Esophagus muscularis mucosa (tissue), 4 donors: ENCODE data around the gene CLCNKB. TPM values are rescaled to one million over a fixed set of nuclear protein-coding genes. Genes with fewer than 3 reads are reported as not detected.
A peak's percentile ranks its signal among the peaks of the same experiment; 100 is the strongest.
"Not testable (repeated sequence)": the region's sequence is repeated elsewhere in the genome, so short reads cannot be mapped to it uniquely, and the experiment has no call there.

ENCODE experiments used
- DNase-seq: peaks from one replicate; pipeline ENCODE4 v3.0.0-alpha.2; 2017; ENCODE audit errors: extremely low spot score
- H3K27ac ChIP-seq, 4 donors: fragments of 200-600 bp; sonication (generic); replicated peaks in 1 of 4; 1 replicate in 3 of 4; 2 replicates in 1 of 4; pipeline ENCODE4 v1.5.1; 2016 to 2019; ENCODE audit warnings: mild to moderate bottlenecking in 1 of 4
- H3K27me3 ChIP-seq, 4 donors: fragments of 200-600 bp; sonication (generic); one replicate each; pipeline versions ENCODE4 v1.5.1 to v1.6.0; 2016 to 2019
- H3K36me3 ChIP-seq, 4 donors: fragments of 200-600 bp; sonication (generic); one replicate each; pipeline ENCODE4 v1.5.1; 2016 to 2019
- H3K4me1 ChIP-seq, 4 donors: fragments of 200-600 bp; sonication (generic); one replicate each; pipeline ENCODE4 v1.5.1; 2016 to 2019
- H3K4me3 ChIP-seq, 4 donors: fragments of 200-600 bp; sonication (generic); 1 replicate in 2 of 4; 2 replicates in 2 of 4; pipeline ENCODE4 v1.5.1; 2016 to 2019; ENCODE audit warnings: mild to moderate bottlenecking in 4 of 4, moderate library complexity in 1 of 4
- H3K9me3 ChIP-seq, 4 donors: fragments of 200-600 bp; sonication (generic); 1 replicate in 3 of 4; 2 replicates in 1 of 4; pipeline ENCODE4 v1.5.1; 2016 to 2019
- CTCF ChIP-seq, 3 experiments: fragments of 200-600 bp in 2 of 3; fragments of 450-650 bp in 1 of 3; sonication (generic) in 2 of 3; IDR thresholded peaks; one replicate each; pipeline ENCODE4 v1.5.1; 2017 to 2019; ENCODE audit warnings: antibody characterized with exemption in 3 of 3, mild to moderate bottlenecking in 2 of 3, moderate library complexity in 1 of 3
- EP300 ChIP-seq: sonication (generic); formaldehyde crosslinking; IDR thresholded peaks from one replicate; pipeline ENCODE4 v1.6.1; 2017; ENCODE audit warnings: antibody characterized with exemption
- POLR2A ChIP-seq: fragments of 450-650 bp; IDR thresholded peaks from one replicate; pipeline ENCODE4 v1.6.1; 2017; ENCODE audit warnings: antibody characterized with exemption, moderate library complexity, mild to moderate bottlenecking, low read depth
- POLR2AphosphoS5 ChIP-seq, 2 donors: sonication (generic); formaldehyde crosslinking; IDR thresholded peaks; one replicate each; pipeline ENCODE4 v1.6.1; 2017; ENCODE audit warnings: antibody characterized with exemption in 2 of 2
- WGBS: methylation state at CpG from one replicate; pipeline ENCODE4 v1.1.5; 2018; 5-methylcytosine and 5-hydroxymethylcytosine counted together
- intact Hi-C: fragments of 100-400 bp; cut with DNase I; formaldehyde crosslinking; loops from one replicate; pipeline ENCODE4 v1.15.1; 2023
- total RNA-seq, 4 donors: library from RNA; depleted of rRNA; stranded (reverse); fragments of >200 nt; gene quantifications; one replicate each; pipeline versions ENCODE4 v1.1.0 to v1.2.1, GENCODE V29; 2016

Gene CLCNKB
- total RNA-seq, 4 donors from 2014 or later, result 0.34 TPM; not detected in 3

DNA sequence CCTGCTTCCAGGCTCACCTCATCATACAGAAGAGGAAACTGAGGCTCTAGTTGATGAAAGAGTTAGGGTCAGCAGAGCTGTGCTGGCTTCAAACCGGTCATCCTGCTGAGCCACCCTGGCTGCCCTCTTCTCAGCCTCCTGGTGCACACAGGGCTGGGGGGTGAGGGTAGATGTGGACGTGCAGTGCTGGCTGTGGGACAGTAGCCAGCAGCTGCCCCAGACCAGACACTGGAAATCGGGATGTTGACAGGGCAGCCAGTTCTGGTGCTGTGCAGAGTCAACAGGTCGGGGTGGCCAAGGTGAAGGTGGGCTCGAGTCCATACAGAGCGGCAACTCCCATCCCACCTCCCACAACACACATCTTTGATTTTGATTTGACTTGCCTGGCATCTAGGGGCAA is 23.3 kb upstream of the CLCNKB start:
- DNase-seq, result no peak
- no peaks in the 10 kb centered on the region for H3K27me3 ChIP-seq
- 69% methylated on average over 4 of the region's 6 CpGs for WGBS

GRCh38 chr1:16020878-16021277 is 22.7 kb upstream of the CLCNKB start:
- intact Hi-C loops, H3K9me3 ChIP-seq, DNase-seq, H3K27me3 ChIP-seq, H3K4me3 ChIP-seq: not testable (repeated sequence)
- peak overlapping the region; percentile 92 to 99 (median 98) for H3K27ac ChIP-seq
- H3K4me1 ChIP-seq, result peaks cover 22 to 66% (median 59%) of the 10 kb centered on the region in 4 donors
- peaks cover 0 to 15% (median 0%) of the 10 kb centered on the region in 4 donors for H3K36me3 ChIP-seq
- WGBS, result 86% methylated on average over 7 of the region's 9 CpGs

More for the DNA sequence above, 23.3 kb upstream of the CLCNKB start:
- Histone ChIP-seq H3K27ac (peak overlapping the region; percentile 92 to 99 (median 98)), H3K9me3 (no peaks in the 10 kb centered on the region), H3K4me3 (no peak overlapping the region), H3K4me1 (peaks cover 22 to 72% (median 64%) of the 10 kb centered on the region in 4 donors), H3K36me3 (peaks cover 0 to 20% (median 0%) of the 10 kb centered on the region in 4 donors)
- intact Hi-C loops, result no loop called here
- no peak for TF ChIP-seq POLR2AphosphoS5 (IDR thresholded peaks at IDR 0.05)
- no peak for TF ChIP-seq POLR2A
- TF ChIP-seq CTCF (IDR thresholded peaks at IDR 0.05), result no peak
- no peak for TF ChIP-seq EP300

GRCh38 chr1:16021681-16022080 is 21.9 kb upstream of the CLCNKB start, which contains the start of gene CLCNKA:
TSS of gene CLCNKA (plus strand) at chr1:16022036. CDS start at chr1:16022620, 584 bp downstream.
- peak within 1 kb of the TSS; percentile 92 to 99 (median 98) for H3K27ac ChIP-seq
- DNase-seq, result no peak
- H3K36me3 ChIP-seq, result peaks cover 0 to 10% (median 0%) of the 10 kb centered on the region in 4 donors
- no peaks in the 10 kb centered on the region for H3K9me3 ChIP-seq
- no peak for TF ChIP-seq POLR2AphosphoS5 (IDR thresholded peaks at IDR 0.05)
- no peak for TF ChIP-seq CTCF (IDR thresholded peaks at IDR 0.05)
- TF ChIP-seq POLR2A, result no peak
- no peak for TF ChIP-seq EP300
- H3K4me3 ChIP-seq, result no peak within 1 kb of the TSS
- 53% methylated on average over 6 of the region's 6 CpGs for WGBS
- H3K27me3 ChIP-seq, result no peaks in the 10 kb centered on the region
- intact Hi-C loops, result no loop called here
- H3K4me1 ChIP-seq, result peaks cover 23 to 64% (median 56%) of the 10 kb centered on the region in 4 donors

GRCh38 chr1:16022393-16022792 is 21.2 kb upstream of the CLCNKB start:
- WGBS, result 78% methylated on average over 8 of the region's 11 CpGs
- no peak overlapping the region for H3K4me3 ChIP-seq
- peaks cover 30 to 64% (median 59%) of the 10 kb centered on the region in 4 donors for H3K4me1 ChIP-seq
- H3K36me3 ChIP-seq, result peaks cover 0 to 3% (median 0%) of the 10 kb centered on the region in 4 donors
- TF ChIP-seq EP300 (no peak), POLR2AphosphoS5 (IDR thresholded peaks at IDR 0.05) (no peak), CTCF (IDR thresholded peaks at IDR 0.05) (no peak)
- no peak for DNase-seq
- no peaks in the 10 kb centered on the region for H3K9me3 ChIP-seq
- intact Hi-C loops, result no loop called here
- H3K27ac ChIP-seq, result peak overlapping the region; percentile 92 to 99 (median 98)
- H3K27me3 ChIP-seq, result no peaks in the 10 kb centered on the region

DNA sequence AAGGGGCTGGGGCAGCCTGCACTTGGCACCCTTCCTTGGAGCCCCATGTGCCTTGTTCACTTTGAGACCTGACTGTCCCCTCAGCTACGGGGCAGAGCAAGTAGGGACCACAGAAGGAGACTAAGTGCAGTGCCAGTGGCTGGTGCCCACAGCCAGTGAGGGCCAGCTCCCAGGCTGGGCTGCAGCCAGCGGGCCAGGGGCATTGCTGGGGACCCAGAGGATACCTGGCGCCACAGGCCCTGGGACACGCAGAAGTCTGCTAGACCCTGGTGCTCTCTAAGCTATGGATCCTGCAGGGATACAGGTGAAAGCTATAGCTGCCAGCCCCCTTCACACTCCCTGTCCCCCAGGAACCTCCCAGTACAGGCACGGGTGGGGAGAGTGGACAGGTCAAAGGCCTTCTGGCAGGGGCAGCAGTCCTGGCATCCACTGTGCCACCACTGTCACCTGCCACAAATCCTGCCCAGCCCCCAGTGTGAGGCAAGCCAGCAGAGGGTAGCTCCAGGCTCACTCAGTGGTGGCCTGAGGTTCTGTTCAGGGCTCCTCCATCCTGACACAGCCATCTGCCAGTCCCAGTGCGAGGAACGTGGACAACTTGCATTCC is 20.4 kb upstream of the CLCNKB start:
- intact Hi-C loops, result no loop called here
- H3K36me3 ChIP-seq, result no peaks in the 10 kb centered on the region
- WGBS, result 59% methylated on average over 3 of the region's 7 CpGs
- no peaks in the 10 kb centered on the region for H3K9me3 ChIP-seq
- DNase-seq, result no peak
- TF ChIP-seq EP300 (no peak), POLR2A (no peak), POLR2AphosphoS5 (IDR thresholded peaks at IDR 0.05) (no peak), CTCF (IDR thresholded peaks at IDR 0.05) (no peak)
- peaks cover 29 to 58% (median 53%) of the 10 kb centered on the region in 4 donors for H3K4me1 ChIP-seq
- no peak overlapping the region for H3K4me3 ChIP-seq
- no peaks in the 10 kb centered on the region for H3K27me3 ChIP-seq
- H3K27ac ChIP-seq, result peak overlapping the region in 1 of 4 donors; percentile 97

DNA sequence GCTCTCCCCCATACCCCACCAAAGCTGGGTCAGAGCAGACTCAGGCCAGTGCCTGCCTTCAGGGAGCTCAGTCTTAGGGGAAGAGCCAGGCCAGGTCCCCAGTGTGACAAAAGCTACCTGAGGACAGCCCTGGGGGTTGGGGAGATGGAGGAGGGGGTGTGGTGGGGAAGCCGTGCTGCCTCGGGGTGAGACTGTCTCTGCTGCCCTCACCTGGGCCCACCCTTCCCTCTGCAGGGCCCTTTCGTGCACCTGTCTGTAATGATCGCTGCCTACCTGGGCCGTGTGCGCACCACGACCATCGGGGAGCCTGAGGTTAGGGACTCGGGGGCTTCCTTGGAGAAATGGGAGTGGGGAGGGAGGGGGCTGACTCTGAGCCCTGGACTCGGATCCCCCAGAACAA is 17.3 kb upstream of the CLCNKB start:
- Histone ChIP-seq H3K27ac (peak overlapping the region in 1 of 4 donors; percentile 61), H3K4me3 (peak overlapping the region in 3 of 4 donors; percentile 39 to 47 (median 44)), H3K4me1 (peaks cover 9 to 27% (median 23%) of the 10 kb centered on the region in 4 donors)
- intact Hi-C loops, H3K9me3 ChIP-seq, H3K36me3 ChIP-seq, DNase-seq, H3K27me3 ChIP-seq: not testable (repeated sequence)
- 49% methylated on average over 8 of the region's 10 CpGs for WGBS
